Suprapubic skin (tissue), 4 donors: ENCODE data around the gene CLIC4. TPM values are rescaled to one million over a fixed set of nuclear protein-coding genes. Genes with fewer than 3 reads are reported as not detected.

Experiments
- DNase-seq, 2 donors: peaks; one replicate each; pipeline ENCODE4 v3.0.0-alpha.2; 2019; ENCODE audit warnings: low spot score in 2 of 2
- H3K27ac ChIP-seq: fragments of 200-600 bp; sonication (generic); one replicate; pipeline ENCODE4 v1.5.1; 2019
- H3K27me3 ChIP-seq: fragments of 200-600 bp; sonication (generic); one replicate; pipeline ENCODE4 v1.5.1; 2019
- H3K36me3 ChIP-seq: fragments of 200-600 bp; sonication (generic); one replicate; pipeline ENCODE4 v1.5.1; 2019
- H3K4me1 ChIP-seq: fragments of 200-600 bp; sonication (generic); one replicate; pipeline ENCODE4 v1.5.1; 2019
- H3K4me3 ChIP-seq: fragments of 200-600 bp; sonication (generic); one replicate; pipeline ENCODE4 v1.5.1; 2019; ENCODE audit warnings: mild to moderate bottlenecking
- H3K9me3 ChIP-seq: fragments of 200-600 bp; sonication (generic); one replicate; pipeline ENCODE4 v1.5.1; 2019
- CTCF ChIP-seq, 2 donors: fragments of 200-600 bp in 1 of 2; fragments of 450-650 bp in 1 of 2; sonication (generic) in 1 of 2; IDR thresholded peaks; one replicate each; pipeline ENCODE4 v1.5.1; 2016 to 2019; ENCODE audit warnings: antibody characterized with exemption in 2 of 2, mild to moderate bottlenecking in 1 of 2, moderate library complexity in 1 of 2
- EP300 ChIP-seq: sonication (generic); formaldehyde crosslinking; IDR thresholded peaks from one replicate; pipeline ENCODE4 v1.6.1; 2017; ENCODE audit warnings: antibody characterized with exemption
- POLR2A ChIP-seq, 2 donors: fragments of 450-650 bp; IDR thresholded peaks; one replicate each; pipeline ENCODE4 v1.6.1; 2017; ENCODE audit warnings: antibody characterized with exemption in 2 of 2, mild to moderate bottlenecking in 2 of 2, moderate library complexity in 2 of 2
- POLR2AphosphoS5 ChIP-seq, 3 donors: sonication (generic); formaldehyde crosslinking; IDR thresholded peaks; one replicate each; pipeline ENCODE4 v1.6.1; 2017; ENCODE audit warnings: antibody characterized with exemption in 3 of 3
- WGBS: methylation state at CpG from one replicate; pipeline ENCODE4 v1.1.5; 2018; 5-methylcytosine and 5-hydroxymethylcytosine counted together
- total RNA-seq, 4 donors: library from RNA; depleted of rRNA; stranded (reverse); fragments of >200 nt; gene quantifications; one replicate each; pipeline ENCODE4 v1.1.0, GENCODE V29; 2016

Gene CLIC4
- total RNA-seq, 4 donors from 2014 or later: 50.1 to 76.3 (median 71.4) TPM

DNA sequence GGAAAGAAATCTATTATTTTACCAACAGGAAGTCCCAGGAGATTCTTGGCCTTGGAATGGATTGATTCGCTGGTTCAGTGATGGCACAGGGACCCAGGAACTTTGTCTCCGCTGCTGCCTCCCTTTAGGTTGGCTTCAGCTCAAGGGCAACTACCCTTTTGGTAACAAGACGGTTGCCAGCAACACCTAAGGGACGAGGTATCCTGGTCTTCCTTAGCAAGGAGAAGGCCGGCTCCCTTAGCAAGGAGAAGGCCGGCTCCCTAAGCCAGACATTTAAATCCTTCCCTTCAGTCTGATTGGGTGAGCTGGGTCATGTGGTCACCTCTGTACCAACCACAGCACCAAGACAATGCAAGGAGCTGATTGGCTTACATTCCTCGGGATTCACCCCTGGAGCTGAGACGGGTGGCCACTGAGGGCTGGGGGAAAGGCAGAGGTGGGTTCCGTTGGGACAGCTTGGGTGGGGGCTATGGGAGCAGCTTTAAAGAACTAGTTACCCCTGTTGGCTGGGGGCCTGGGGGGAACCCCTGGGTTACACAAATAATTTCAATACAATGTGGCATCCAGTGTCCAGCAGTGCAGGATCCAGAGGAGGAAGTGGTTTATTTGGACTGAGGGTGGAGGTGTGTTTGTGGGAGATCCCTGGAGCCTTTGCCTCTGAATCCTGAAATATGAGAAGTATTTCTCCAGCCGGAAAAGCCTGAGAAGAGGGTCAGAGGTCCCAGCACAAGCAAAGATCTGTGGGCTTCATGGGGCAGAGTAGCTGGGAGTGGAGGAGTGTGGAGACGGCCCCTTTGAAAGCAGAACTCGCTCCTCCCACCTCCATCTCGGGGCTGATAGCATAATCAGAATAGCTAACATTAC lies 20.7 kb upstream of the CLIC4 start:
- 72% methylated on average over 9 of the region's 13 CpGs for WGBS
- no peaks in the 10 kb centered on the region for H3K36me3 ChIP-seq
- no peak for DNase-seq
- peaks cover 23% of the 10 kb centered on the region for H3K4me1 ChIP-seq
- H3K27ac ChIP-seq: peak overlapping the region; percentile 23
- no peak overlapping the region for H3K4me3 ChIP-seq
- H3K9me3 ChIP-seq: no peaks in the 10 kb centered on the region
- no peaks in the 10 kb centered on the region for H3K27me3 ChIP-seq
- TF ChIP-seq CTCF (IDR thresholded peaks at IDR 0.05) (no peak), EP300 (no peak), POLR2A (IDR thresholded peaks at IDR 0.05) (no peak), POLR2AphosphoS5 (IDR thresholded peaks at IDR 0.05) (no peak)

DNA sequence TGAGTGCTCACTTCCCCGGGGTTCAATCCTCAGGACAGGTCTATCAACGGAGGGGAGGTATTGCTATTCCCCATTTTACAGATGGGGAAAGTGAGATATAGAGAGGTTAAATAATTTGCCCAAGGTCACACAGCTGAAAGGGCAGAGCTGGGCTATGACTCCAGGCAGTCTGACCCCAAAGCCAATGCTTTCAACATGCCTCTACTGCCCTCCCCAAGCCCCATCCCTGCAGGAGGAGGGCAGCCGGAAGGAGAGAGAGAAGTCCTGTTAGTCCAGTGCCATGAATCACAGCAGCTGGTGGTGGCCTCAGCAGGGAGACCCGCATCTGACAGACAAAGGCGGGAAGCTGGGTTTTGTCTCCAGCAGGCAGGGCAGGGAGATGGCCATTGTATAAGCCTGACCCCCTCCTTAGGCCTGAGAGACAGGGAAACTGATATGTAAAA lies 20.0 kb upstream of the CLIC4 start:
- H3K4me1 ChIP-seq: peaks cover 16% of the 10 kb centered on the region
- H3K9me3 ChIP-seq: no peaks in the 10 kb centered on the region
- no peak for DNase-seq
- H3K4me3 ChIP-seq: no peak overlapping the region
- WGBS: 68% methylated on average over 5 of the region's 5 CpGs
- H3K27me3 ChIP-seq: no peaks in the 10 kb centered on the region
- no peaks in the 10 kb centered on the region for H3K36me3 ChIP-seq
- peak overlapping the region; percentile 23 for H3K27ac ChIP-seq
- TF ChIP-seq CTCF (IDR thresholded peaks at IDR 0.05): no peak
- TF ChIP-seq POLR2AphosphoS5 (IDR thresholded peaks at IDR 0.05): no peak

- WGBS: 95% methylated on average over 4 of the region's 4 CpGs
Measured at GRCh38 chr1:24726741-24727140, 18.5 kb upstream of the CLIC4 start.

DNA sequence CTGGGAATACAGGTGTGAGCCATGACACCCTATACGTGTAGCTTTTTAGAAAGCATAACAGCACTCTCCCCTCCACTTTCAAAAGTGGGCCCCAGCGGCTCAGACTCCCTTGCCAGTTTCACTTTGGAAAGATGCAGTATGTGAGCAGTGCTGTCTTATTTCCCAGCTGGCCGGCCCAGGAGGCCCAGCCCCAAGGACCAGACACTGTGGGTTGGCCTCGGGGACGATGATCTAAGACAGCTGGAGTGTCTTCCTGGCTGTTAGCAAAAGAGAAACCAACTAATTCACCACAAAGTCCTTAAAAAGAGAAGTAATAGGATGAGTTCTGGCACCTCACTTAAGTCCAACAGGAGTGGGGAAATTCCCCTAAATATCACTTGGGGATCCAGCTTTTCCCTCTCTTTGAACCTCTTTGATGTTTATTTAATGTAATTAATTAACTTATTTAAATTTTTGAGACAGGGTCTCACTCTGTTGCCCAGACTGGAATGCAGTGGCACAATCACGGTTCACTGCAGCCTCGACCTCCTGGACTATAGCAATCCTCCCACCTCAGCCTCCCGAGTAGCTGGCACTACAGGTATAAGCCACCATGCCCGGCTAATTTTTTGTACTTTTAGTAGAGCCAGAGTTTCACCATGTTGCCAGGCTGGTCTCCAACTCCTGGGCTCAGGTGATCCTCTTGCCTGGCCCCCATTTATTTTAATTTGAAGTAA lies 17.6 kb upstream of the CLIC4 start:
- DNase-seq: peak in 1 of 2 donors; percentile 76
- Histone ChIP-seq H3K36me3 (no peaks in the 10 kb centered on the region), H3K27me3 (no peaks in the 10 kb centered on the region), H3K9me3 (no peaks in the 10 kb centered on the region), H3K4me3 (no peak overlapping the region), H3K4me1 (peaks cover 15% of the 10 kb centered on the region), H3K27ac (peak overlapping the region; percentile 31)
- WGBS: 39% methylated on average over 9 of the region's 9 CpGs
- TF ChIP-seq POLR2AphosphoS5 (IDR thresholded peaks at IDR 0.05) (no peak), CTCF (IDR thresholded peaks at IDR 0.05) (no peak), EP300 (no peak), POLR2A (IDR thresholded peaks at IDR 0.05) (no peak)

More at GRCh38 chr1:24726741-24727140, 18.5 kb upstream of the CLIC4 start:
- Histone ChIP-seq H3K27me3 (no peaks in the 10 kb centered on the region), H3K9me3 (no peaks in the 10 kb centered on the region), H3K4me1 (peaks cover 15% of the 10 kb centered on the region), H3K27ac (peak overlapping the region; percentile 31), H3K4me3 (no peak overlapping the region), H3K36me3 (no peaks in the 10 kb centered on the region)
- TF ChIP-seq POLR2A (IDR thresholded peaks at IDR 0.05) (no peak), CTCF (IDR thresholded peaks at IDR 0.05) (no peak), EP300 (no peak), POLR2AphosphoS5 (IDR thresholded peaks at IDR 0.05) (no peak)
- no peak for DNase-seq

- Histone ChIP-seq H3K4me3 (no peak overlapping the region), H3K36me3 (no peaks in the 10 kb centered on the region), H3K27me3 (no peaks in the 10 kb centered on the region), H3K9me3 (no peaks in the 10 kb centered on the region), H3K4me1 (peaks cover 15% of the 10 kb centered on the region), H3K27ac (no peak overlapping the region)
- 87% methylated on average over 10 of the region's 10 CpGs for WGBS
- no peak for TF ChIP-seq EP300
- DNase-seq: no peak
Measured at GRCh38 chr1:24728982-24729381, 16.3 kb upstream of the CLIC4 start.
